Effector CD8-positive, alpha-beta T cell (primary cell): Measurements from ENCODE around the gene EIPR1.

Experiments
- DNase-seq: peaks from one replicate; lab custom pipeline; 2025; lab: John Stamatoyannopoulos, UW

Gene EIPR1

GRCh38 chr2:3303583-3304406 is 73.8 kb downstream of the EIPR1 start:
- DNase-seq, result peak; percentile 57

DNA sequence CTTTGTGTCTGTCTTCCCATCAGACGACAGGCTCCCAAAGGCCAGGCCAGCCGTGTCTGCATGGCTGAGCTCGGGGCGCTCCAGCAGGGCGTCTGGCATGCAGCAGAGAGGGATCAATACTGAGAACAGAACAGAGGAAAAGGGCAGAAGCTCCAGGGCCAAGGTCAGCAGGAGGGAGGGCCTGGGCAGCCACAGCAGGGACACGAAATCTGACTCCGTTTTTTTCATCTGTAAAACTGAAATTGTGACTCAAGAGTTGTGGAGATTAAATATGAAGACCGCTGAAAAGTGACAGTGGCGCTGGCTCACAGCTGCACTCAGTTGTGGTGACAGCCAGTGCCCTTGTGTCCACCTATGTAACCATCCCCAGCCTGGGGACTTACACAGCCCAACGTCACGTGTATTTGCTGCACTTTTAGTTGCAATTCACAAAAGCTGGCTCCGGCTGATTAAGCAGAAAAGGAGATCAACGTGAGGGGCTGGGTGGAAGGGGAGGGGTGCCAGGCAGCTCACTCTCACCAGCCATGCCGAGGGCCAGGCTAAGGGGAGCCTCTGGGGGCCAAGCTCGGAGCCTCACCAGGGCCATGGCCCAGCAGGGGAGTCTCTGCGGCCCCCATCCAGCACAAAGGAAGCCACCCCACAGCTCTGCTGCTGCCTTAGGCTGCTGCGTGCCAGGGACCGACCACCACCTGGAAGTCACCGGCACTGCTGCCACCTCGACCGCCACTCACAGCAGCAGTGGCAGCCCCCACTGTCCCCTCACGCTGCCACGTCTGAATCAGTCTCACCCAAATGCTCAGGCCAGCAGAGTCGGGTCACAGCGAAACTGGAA is 74.7 kb downstream of the EIPR1 start:
- no peak for DNase-seq

- DNase-seq, result no peak
Measured at GRCh38 chr2:3302421-3302750, 75.2 kb downstream of the EIPR1 start.

- DNase-seq, result no peak
Measured at GRCh38 chr2:3301001-3301400, 76.6 kb downstream of the EIPR1 start.

- no peak for DNase-seq
Measured at GRCh38 chr2:3300224-3300995, 77.2 kb downstream of the EIPR1 start.

GRCh38 chr2:3299703-3300102 is 77.9 kb downstream of the EIPR1 start:
- no peak for DNase-seq

DNA sequence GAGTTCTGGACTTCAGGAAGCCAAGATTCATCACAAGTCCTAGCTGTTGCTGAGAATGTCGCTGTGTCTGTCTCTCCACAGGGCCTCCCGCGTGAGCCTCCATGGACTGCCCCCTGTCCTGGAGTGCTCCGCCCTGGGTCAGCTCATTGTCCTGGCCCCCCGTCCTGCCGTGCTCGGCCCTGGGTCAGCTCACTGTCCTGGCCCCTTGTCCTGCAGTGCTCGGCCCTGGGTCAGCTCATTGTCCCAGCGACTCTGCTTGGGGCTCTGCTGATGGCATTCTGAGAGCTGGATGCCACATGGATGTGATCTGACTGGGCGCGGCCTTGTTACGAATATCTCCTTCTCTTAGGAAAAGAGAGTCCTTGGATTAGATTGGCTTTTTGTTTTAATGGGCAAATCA is 78.5 kb downstream of the EIPR1 start:
- no peak for DNase-seq

DNA sequence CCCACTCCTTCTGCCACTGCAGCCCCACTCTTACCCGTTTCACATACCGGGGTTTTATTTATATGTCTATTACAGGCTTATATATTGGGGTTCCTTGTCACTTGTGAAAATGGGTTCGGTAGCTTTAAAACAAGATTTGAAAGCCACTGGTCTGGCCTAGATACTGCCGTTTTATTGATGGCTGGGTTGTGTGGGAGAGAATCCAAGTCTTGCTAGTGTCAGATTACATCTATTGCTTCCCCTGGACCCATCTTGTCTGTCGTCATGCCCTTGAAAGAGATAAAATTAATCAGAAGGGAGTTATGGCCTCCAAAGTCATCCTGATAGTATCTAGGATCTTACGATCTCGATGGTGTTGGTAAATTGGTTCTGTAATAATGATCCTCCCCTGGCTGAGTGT is 79.4 kb downstream of the EIPR1 start:
- no peak for DNase-seq

- no peak for DNase-seq
Measured at GRCh38 chr2:3297523-3297922, 80.1 kb downstream of the EIPR1 start.

DNA sequence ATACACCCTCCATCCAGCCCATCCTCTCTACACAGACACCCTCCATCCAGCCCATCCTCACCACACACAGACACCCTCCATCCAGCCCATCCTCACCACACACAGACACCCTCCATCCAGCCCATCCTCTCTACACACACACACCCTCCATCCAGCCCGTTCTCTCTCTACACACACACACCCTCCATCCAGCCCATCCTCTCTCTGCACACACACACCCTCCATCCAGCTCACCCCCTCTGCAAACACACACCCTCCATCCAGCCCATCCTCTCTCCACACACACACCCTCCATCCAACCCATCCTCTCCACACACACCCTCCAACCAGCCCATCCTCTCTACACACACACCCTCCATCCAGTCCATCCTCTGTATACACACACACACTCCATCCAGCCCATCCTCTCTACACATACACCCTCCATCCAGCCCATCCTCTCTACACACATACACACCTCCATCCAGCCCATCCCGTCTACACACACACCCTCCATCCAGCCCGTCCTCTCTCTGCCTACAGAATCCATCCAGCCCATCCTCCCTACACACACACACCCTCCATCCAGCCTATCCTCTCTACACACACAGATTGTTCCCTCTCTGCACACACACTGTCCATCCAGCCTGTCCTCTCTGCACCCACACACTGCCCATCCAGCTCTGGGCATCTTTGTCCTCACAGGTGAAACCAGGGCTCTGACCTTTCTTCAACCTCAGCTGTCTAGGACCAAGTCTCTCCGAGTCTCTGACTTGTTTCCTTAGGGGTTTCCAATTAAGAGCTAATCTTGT is 81.2 kb downstream of the EIPR1 start:
- no peak for DNase-seq

DNA sequence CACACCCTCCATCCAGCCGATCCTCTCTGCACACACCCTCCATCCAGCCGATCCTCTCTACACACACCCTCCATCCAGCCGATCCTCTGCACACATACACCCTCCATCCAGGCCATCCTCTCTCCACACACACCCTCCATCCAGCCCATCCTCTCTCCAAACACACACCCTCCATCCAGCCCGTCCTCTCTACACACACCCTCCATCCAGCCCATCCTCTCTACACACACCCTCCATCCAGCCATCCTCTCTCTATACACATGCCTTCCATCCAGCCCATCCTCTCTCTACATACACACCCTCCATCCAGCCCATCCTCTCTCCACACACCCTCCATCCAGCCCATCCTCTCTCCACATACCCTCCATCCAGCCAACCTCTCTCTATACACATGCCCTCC is 83.1 kb downstream of the EIPR1 start:
- no peak for DNase-seq

- DNase-seq, result no peak
Measured at GRCh38 chr2:3294069-3294468, 83.5 kb downstream of the EIPR1 start.

GRCh38 chr2:3293221-3293620 is 84.4 kb downstream of the EIPR1 start:
- no peak for DNase-seq

GRCh38 chr2:3292416-3292815 is 85.2 kb downstream of the EIPR1 start:
- no peak for DNase-seq

- no peak for DNase-seq
Measured at GRCh38 chr2:3291750-3292149, 85.9 kb downstream of the EIPR1 start.

DNA sequence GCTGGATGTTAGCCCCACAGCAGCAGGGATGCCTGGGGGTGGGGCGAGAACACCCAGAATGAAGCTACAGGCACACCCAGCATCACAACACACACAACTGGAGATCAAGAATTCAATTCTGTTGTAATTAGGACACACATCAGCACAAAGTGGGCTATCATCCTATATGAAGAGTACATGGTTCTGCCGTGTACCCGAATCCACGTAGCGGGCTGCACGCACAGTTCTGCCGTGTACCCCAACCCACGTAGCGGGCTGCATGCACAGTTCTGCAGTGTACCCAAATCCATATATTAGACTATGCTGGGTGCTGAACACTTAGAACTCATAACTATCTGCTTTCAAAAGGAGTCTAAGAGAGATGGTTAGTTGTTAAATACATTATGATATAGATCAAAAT is 86.5 kb downstream of the EIPR1 start:
- DNase-seq, result no peak

- DNase-seq, result no peak
Measured at GRCh38 chr2:3290655-3291054, 87.0 kb downstream of the EIPR1 start.

- DNase-seq, result no peak
Measured at GRCh38 chr2:3289971-3290370, 87.6 kb downstream of the EIPR1 start.

- no peak for DNase-seq
Measured at GRCh38 chr2:3289526-3289925, 88.1 kb downstream of the EIPR1 start.

DNA sequence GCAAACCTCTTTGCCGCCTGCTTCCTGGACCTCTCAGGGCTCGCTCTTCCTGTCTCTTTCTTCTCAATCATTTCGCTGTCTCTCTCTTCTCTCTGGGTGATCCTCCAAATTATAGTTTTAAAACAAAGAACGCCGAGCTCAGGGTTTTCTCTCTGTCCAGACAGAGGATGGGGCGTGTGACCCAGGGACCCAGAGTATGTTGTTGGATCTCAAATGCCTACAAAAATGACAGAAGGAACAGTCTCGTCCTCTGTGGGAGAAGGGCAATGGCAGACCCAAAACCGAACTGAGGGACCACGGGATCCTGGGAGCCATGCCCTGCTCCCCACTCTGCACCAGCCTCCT is 88.5 kb downstream of the EIPR1 start:
- no peak for DNase-seq

DNA sequence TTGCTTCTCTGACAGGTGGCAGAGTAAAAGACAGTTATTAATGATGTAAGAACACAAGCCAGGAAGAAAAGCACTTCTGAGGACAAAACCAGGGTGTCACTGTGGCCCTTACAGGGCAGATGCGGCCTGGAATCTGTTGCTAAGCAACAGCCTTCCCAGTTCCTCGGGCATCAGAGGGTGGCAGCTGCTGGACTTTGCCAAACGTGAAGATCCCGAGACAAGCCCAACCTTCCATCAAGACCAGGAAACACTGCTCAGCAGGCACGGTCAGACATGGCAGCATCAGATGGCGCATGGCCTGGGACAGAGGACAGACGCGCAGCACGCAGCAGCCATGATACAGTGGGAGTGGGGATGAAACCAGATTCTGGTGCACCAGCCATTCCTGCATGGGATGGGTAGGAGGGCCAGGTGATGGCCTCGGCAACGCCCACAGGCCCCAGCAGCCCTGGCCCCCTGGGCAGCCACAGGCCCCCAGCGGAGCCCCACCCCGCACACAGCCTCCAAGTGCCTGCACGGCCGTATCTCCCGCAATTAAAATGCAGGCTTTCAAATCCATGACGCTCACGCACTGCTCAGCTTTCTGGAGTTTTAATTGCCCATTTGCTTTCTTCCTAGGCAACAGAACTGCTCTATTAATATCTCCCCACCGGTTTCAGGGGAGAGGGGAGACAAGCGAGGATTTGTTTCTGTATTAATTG is 89.0 kb downstream of the EIPR1 start:
- DNase-seq, result no peak
